ENCODE results near the gene RASSF8. TPM values are rescaled to one million over a fixed set of nuclear protein-coding genes. Genes with fewer than 3 reads are reported as not detected.

RASSF8 gene
- total RNA-seq, 4 donors from 2014 or later: 56.8 to 81.0 (median 77.3) TPM

GRCh38 chr12:26031827-26032226, 73.3 kb downstream of the RASSF8 start:
- intact Hi-C loops (cut with DNase I): no loop called here

GRCh38 chr12:26032290-26032689, 73.8 kb downstream of the RASSF8 start:
- intact Hi-C loops (cut with DNase I): no loop called here
- H3K4me1 ChIP-seq: peaks cover 15 to 76% (median 64%) of the 10 kb centered on the region in 4 donors
- TF ChIP-seq CTCF (IDR thresholded peaks at IDR 0.05): no peak
- no peak for TF ChIP-seq POLR2A (IDR thresholded peaks at IDR 0.05; ENCODE audit: low read depth)
- TF ChIP-seq POLR2AphosphoS5 (IDR thresholded peaks at IDR 0.05): no peak
- TF ChIP-seq EP300 (IDR thresholded peaks at IDR 0.05): no peak
- no peak for DNase-seq (ENCODE audit: extremely low spot score)
- H3K4me3 ChIP-seq: no peak overlapping the region
- 82% methylated on average over 1 of the region's 1 CpG for WGBS
- H3K36me3 ChIP-seq: no peaks in the 10 kb centered on the region
- no peak overlapping the region for H3K27ac ChIP-seq (replicated peaks in 1 of 4)
- H3K9me3 ChIP-seq: no peaks in the 10 kb centered on the region
- H3K27me3 ChIP-seq: no peaks in the 10 kb centered on the region

More at GRCh38 chr12:26031827-26032226, 73.3 kb downstream of the RASSF8 start:
- TF ChIP-seq POLR2AphosphoS5 (IDR thresholded peaks at IDR 0.05) (no peak), EP300 (IDR thresholded peaks at IDR 0.05) (no peak), CTCF (IDR thresholded peaks at IDR 0.05) (no peak), POLR2A (IDR thresholded peaks at IDR 0.05; ENCODE audit: low read depth) (no peak)
- Histone ChIP-seq H3K27ac (replicated peaks in 1 of 4) (no peak overlapping the region), H3K27me3 (no peaks in the 10 kb centered on the region), H3K4me3 (no peak overlapping the region), H3K4me1 (peaks cover 12 to 73% (median 63%) of the 10 kb centered on the region in 4 donors), H3K9me3 (no peaks in the 10 kb centered on the region), H3K36me3 (no peaks in the 10 kb centered on the region)
- no peak for DNase-seq (ENCODE audit: extremely low spot score)

- Histone ChIP-seq H3K4me1 (peaks cover 15 to 81% (median 67%) of the 10 kb centered on the region in 4 donors), H3K4me3 (no peak overlapping the region), H3K27me3 (no peaks in the 10 kb centered on the region), H3K9me3 (no peaks in the 10 kb centered on the region), H3K36me3 (no peaks in the 10 kb centered on the region), H3K27ac (replicated peaks in 1 of 4) (no peak overlapping the region)
- 41% methylated on average over 1 of the region's 1 CpG for WGBS
- TF ChIP-seq POLR2A (IDR thresholded peaks at IDR 0.05; ENCODE audit: low read depth): no peak
- TF ChIP-seq EP300 (IDR thresholded peaks at IDR 0.05): no peak
- no peak for TF ChIP-seq CTCF (IDR thresholded peaks at IDR 0.05)
- TF ChIP-seq POLR2AphosphoS5 (IDR thresholded peaks at IDR 0.05): no peak
- no peak for DNase-seq (ENCODE audit: extremely low spot score)
- intact Hi-C loops (cut with DNase I): no loop called here
These were observed 74.3 kb downstream of the RASSF8 start for GRCh38 chr12:26032719-26033241.

- intact Hi-C loops (cut with DNase I): no loop called here
- WGBS: 84% methylated on average over 5 of the region's 5 CpGs
- Histone ChIP-seq H3K4me1 (peaks cover 12 to 80% (median 54%) of the 10 kb centered on the region in 4 donors), H3K27ac (replicated peaks in 1 of 4) (no peak overlapping the region), H3K27me3 (no peaks in the 10 kb centered on the region), H3K9me3 (no peaks in the 10 kb centered on the region), H3K36me3 (no peaks in the 10 kb centered on the region), H3K4me3 (no peak overlapping the region)
- no peak for DNase-seq (ENCODE audit: extremely low spot score)
- TF ChIP-seq POLR2A (IDR thresholded peaks at IDR 0.05; ENCODE audit: low read depth): no peak
- TF ChIP-seq EP300 (IDR thresholded peaks at IDR 0.05): no peak
- TF ChIP-seq POLR2AphosphoS5 (IDR thresholded peaks at IDR 0.05): no peak
- TF ChIP-seq CTCF (IDR thresholded peaks at IDR 0.05): no peak
These were observed 76.1 kb downstream of the RASSF8 start for GRCh38 chr12:26034371-26035142.

Data from esophagus muscularis mucosa (tissue), 4 donors.